ENCODE data around the gene SYT13.

SYT13 gene

GRCh38 chr11:45285930-45286632 lies at the start of gene SYT13:
Gene SYT13 (minus strand): TSS chr11:45286341. CDS start chr11:45286207, 134 bp downstream.
- TF ChIP-seq TOX (CRISPR knock-in tag; IDR thresholded peaks at IDR 0.05; ENCODE audit: borderline replicate concordance) (no peak), ZFP30 (CRISPR knock-in tag; IDR thresholded peaks at IDR 0.05) (no peak), PPARA (CRISPR knock-in tag; IDR thresholded peaks at IDR 0.05; ENCODE audit: borderline replicate concordance) (no peak), ESRRG (CRISPR knock-in tag; IDR thresholded peaks at IDR 0.05) (no peak), OSR1 (CRISPR knock-in tag; IDR thresholded peaks at IDR 0.05) (no peak), POU6F1 (CRISPR knock-in tag; IDR thresholded peaks at IDR 0.05; ENCODE audit: borderline replicate concordance, low read depth) (no peak), CSRNP3 (CRISPR knock-in tag; IDR thresholded peaks at IDR 0.05) (no peak), GLIS3 (CRISPR knock-in tag; IDR thresholded peaks at IDR 0.05) (no peak), BACH2 (CRISPR knock-in tag; IDR thresholded peaks at IDR 0.05; ENCODE audit: borderline replicate concordance) (no peak), TCF4 (CRISPR knock-in tag; IDR thresholded peaks at IDR 0.05; ENCODE audit: borderline replicate concordance) (no peak), CREB5 (CRISPR knock-in tag; IDR thresholded peaks at IDR 0.05; ENCODE audit: low read depth) (no peak), CSDC2 (CRISPR knock-in tag; IDR thresholded peaks at IDR 0.05) (no peak), TSHZ2 (CRISPR knock-in tag; IDR thresholded peaks at IDR 0.05) (no peak)
- ATAC-seq = peak; percentile 61; the same call in 2 of the 3 replicates

GRCh38 chr11:45335434-45335833 lies 49.3 kb upstream of the SYT13 start:
- no peak for TF ChIP-seq GLIS3 (CRISPR knock-in tag; IDR thresholded peaks at IDR 0.05)

GRCh38 chr11:45334836-45335235 lies 48.7 kb upstream of the SYT13 start:
- no peak for TF ChIP-seq RARB (CRISPR knock-in tag; IDR thresholded peaks at IDR 0.05)
- no peak for TF ChIP-seq ISL1 (CRISPR knock-in tag; IDR thresholded peaks at IDR 0.05)
- no peak for TF ChIP-seq ZNF565 (CRISPR knock-in tag; conservative IDR thresholded peaks at IDR 0.05; ENCODE audit: low read depth)
- TF ChIP-seq ESRRG (CRISPR knock-in tag; IDR thresholded peaks at IDR 0.05) = no peak
- no peak for TF ChIP-seq OSR1 (CRISPR knock-in tag; IDR thresholded peaks at IDR 0.05)
- TF ChIP-seq GLIS3 (CRISPR knock-in tag; IDR thresholded peaks at IDR 0.05) = no peak
- no peak for TF ChIP-seq ZC3H10 (CRISPR knock-in tag; IDR thresholded peaks at IDR 0.05)
- no peak for TF ChIP-seq POU6F1 (CRISPR knock-in tag; IDR thresholded peaks at IDR 0.05; ENCODE audit: borderline replicate concordance, low read depth)
- TF ChIP-seq ARNTL (CRISPR knock-in tag; IDR thresholded peaks at IDR 0.05; ENCODE audit: borderline replicate concordance, low read depth) = no peak
- TF ChIP-seq ZFP30 (CRISPR knock-in tag; IDR thresholded peaks at IDR 0.05) = no peak
- ATAC-seq = no peak

More at GRCh38 chr11:45335434-45335833, 49.3 kb upstream of the SYT13 start:
- ATAC-seq = no peak

- ATAC-seq = no peak
- TF ChIP-seq RARB (CRISPR knock-in tag; IDR thresholded peaks at IDR 0.05) (no peak), BACH2 (CRISPR knock-in tag; IDR thresholded peaks at IDR 0.05; ENCODE audit: borderline replicate concordance) (no peak), POU6F1 (CRISPR knock-in tag; IDR thresholded peaks at IDR 0.05; ENCODE audit: borderline replicate concordance, low read depth) (no peak), GLIS3 (CRISPR knock-in tag; IDR thresholded peaks at IDR 0.05) (no peak), SNAI2 (CRISPR knock-in tag; IDR thresholded peaks at IDR 0.05) (no peak), PATZ1 (CRISPR knock-in tag; IDR thresholded peaks at IDR 0.05; ENCODE audit: borderline replicate concordance) (no peak)
Measured at GRCh38 chr11:45334410-45334809, 48.3 kb upstream of the SYT13 start.

Measured in SK-N-SH treated with all-trans-retinoic acid at 6 μM for 48 hours (cell line).